K562 (cell line): Measurements from ENCODE around the gene HMG20B. TPM values are rescaled to one million over a fixed set of nuclear protein-coding genes. Genes with fewer than 3 reads are reported as not detected.

Experiments
- ATAC-seq: fragments of 200-7000 bp; cut with Tn5 transposase; 3 replicates; pipeline ENCODE4 v1.9.1; 2020; ENCODE audit warnings: moderate library complexity
- BruUV-seq: library from RNA; stranded (reverse); fragments of 400-500 nt; replicated peaks from 2 replicates; lab custom pipeline; 2021; lab: Mats Ljungman, UMichigan
- CTCF ChIA-PET: fragments of 300-600 bp; formaldehyde crosslinking; extraction: SDS; loops from one replicate; lab custom pipeline; 2021; ENCODE audit warnings: low intra/inter-chr PET ratio; lab: Yijun Ruan, JAX
- POLR2A ChIA-PET: fragments of 300-600, 350-650 bp; sonication (Branson Sonifier 250); formaldehyde crosslinking; extraction: SDS; loops from one replicate; lab custom pipeline; 2021; ENCODE audit warnings: antibody characterized with exemption, inconsistent platforms; lab: Yijun Ruan, JAX
- DNase-seq, 4 experiments: peaks; one replicate each; pipeline versions ENCODE4 v3.0.0 to v3.0.0-alpha.2; 2011 to 2018; ENCODE audit warnings: low spot score in 3 of 4, mixed read lengths in 3 of 4; ENCODE audit errors: extremely low read depth in 1 of 4
- FAIRE-seq: peaks from 2 replicates; lab custom pipeline; 2011; peaks lifted over from hg19 to GRCh38; lab: Jason Lieb, UNC
- H2AFZ ChIP-seq: 2 replicates; pipeline ENCODE4 v1.6.0; 2011; ENCODE audit warnings: low read depth, low read length, control low read depth, inconsistent platforms
- H3K27ac ChIP-seq: fragments of 200-600 bp; 3 replicates; pipeline ENCODE4 v1.8.0; 2011; ENCODE audit warnings: low read depth, mild to moderate bottlenecking, control low read depth, inconsistent platforms, low read length, moderate library complexity, mixed read lengths; ENCODE audit errors: extremely low read depth
- H3K27me3 ChIP-seq, 2 experiments: fragments of 300-600 bp in 1 of 2; 2 replicates in 1 of 2; 3 replicates in 1 of 2; pipeline versions ENCODE4 v1.6.0 to v1.8.0; 2011; ENCODE audit warnings: inconsistent platforms in 2 of 2, low read length in 2 of 2, mild to moderate bottlenecking in 1 of 2, mixed read lengths in 1 of 2, moderate library complexity in 1 of 2; ENCODE audit not compliant: control insufficient read depth in 2 of 2, insufficient read depth in 2 of 2
- H3K36me3 ChIP-seq: fragments of 300-600 bp; 3 replicates; pipeline ENCODE4 v1.8.0; 2011; ENCODE audit warnings: mild to moderate bottlenecking, low read length, inconsistent platforms; ENCODE audit not compliant: control insufficient read depth, insufficient read depth
- H3K4me1 ChIP-seq, 2 experiments: fragments of 200-600 bp in 1 of 2; replicated peaks in 1 of 2; 2 replicates in 1 of 2; 3 replicates in 1 of 2; pipeline versions ENCODE4 v1.5.1 to v1.8.0; 2011; ENCODE audit warnings: inconsistent platforms in 2 of 2, low read length in 2 of 2, mild to moderate bottlenecking in 1 of 2, mixed read lengths in 1 of 2, moderate library complexity in 1 of 2; ENCODE audit not compliant: control insufficient read depth in 2 of 2, insufficient read depth in 2 of 2
- H3K4me2 ChIP-seq: 2 replicates; pipeline ENCODE4 v1.6.1; 2011; ENCODE audit warnings: low read length, control low read depth, inconsistent platforms, mixed read lengths; ENCODE audit not compliant: insufficient read depth
- H3K4me3 ChIP-seq: fragments of 200-600 bp; sonication (generic), shearing (Covaris generic); 2 replicates; pipeline ENCODE4 v1.5.1; 2016; ENCODE audit warnings: control low read depth, inconsistent platforms
- H3K79me2 ChIP-seq: fragments of 200-600 bp; 3 replicates; pipeline ENCODE4 v1.8.0; 2011; ENCODE audit warnings: low read length, inconsistent platforms; ENCODE audit not compliant: control insufficient read depth, insufficient read depth
- H3K9ac ChIP-seq, 2 experiments: 2 replicates each; pipeline versions ENCODE4 v1.6.0 to v1.6.1; 2011; ENCODE audit warnings: low read depth in 2 of 2, low read length in 2 of 2, control low read depth in 1 of 2, inconsistent platforms in 1 of 2, mild to moderate bottlenecking in 1 of 2, mixed read lengths in 1 of 2; ENCODE audit not compliant: insufficient read depth in 1 of 2
- H3K9me1 ChIP-seq: one replicate; pipeline ENCODE4 v1.6.0; 2011; ENCODE audit warnings: inconsistent platforms, mild to moderate bottlenecking, low read length, moderate library complexity; ENCODE audit not compliant: control insufficient read depth, insufficient read depth
- H3K9me3 ChIP-seq: replicated peaks from 2 replicates; pipeline ENCODE4 v1.5.1; 2011; ENCODE audit warnings: low read depth, low read length, inconsistent platforms; ENCODE audit not compliant: control insufficient read depth, insufficient read depth
- H4K20me1 ChIP-seq: replicated peaks from 2 replicates; pipeline ENCODE4 v1.6.1; 2011; ENCODE audit warnings: low read length, inconsistent platforms, mixed read lengths; ENCODE audit not compliant: control insufficient read depth, insufficient read depth
- CCAR2 ChIP-seq: fragments of 200-400 bp; formaldehyde crosslinking; IDR thresholded peaks from 2 replicates; pipeline ENCODE4 v1.6.1; 2017; ENCODE audit warnings: mild to moderate bottlenecking, low read depth, low read length
- ERF ChIP-seq: fragments of 450-650 bp; formaldehyde crosslinking; IDR thresholded peaks from 2 replicates; pipeline ENCODE4 v1.4.0; 2020; ENCODE audit warnings: mild to moderate bottlenecking, mixed read lengths
- POLR2A ChIP-seq: fragments of 450-650 bp; conservative IDR thresholded peaks from 2 replicates; pipeline ENCODE4 v1.6.1; 2016
- SAFB ChIP-seq: fragments of 200-400 bp; formaldehyde crosslinking; IDR thresholded peaks from 2 replicates; pipeline ENCODE4 v1.6.1; 2017; ENCODE audit warnings: low read depth, low read length, borderline replicate concordance
- SAP30 ChIP-seq: fragments of 200-600 bp; sonication (generic); IDR thresholded peaks from 2 replicates; pipeline ENCODE4 v1.6.1; 2012; ENCODE audit warnings: borderline replicate concordance, low read depth, mild to moderate bottlenecking, moderate library complexity, low read length, control low read depth, inconsistent platforms; ENCODE audit not compliant: insufficient read depth, poor library complexity, severe bottlenecking
- SP1 ChIP-seq: sonication (generic); formaldehyde crosslinking; IDR thresholded peaks from 2 replicates; pipeline ENCODE4 v1.8.1; 2022; ENCODE audit warnings: mild to moderate bottlenecking, missing genetic modification reagents
- TAF1 ChIP-seq: IDR thresholded peaks from 2 replicates; pipeline ENCODE4 v1.6.1; 2011; ENCODE audit warnings: mild to moderate bottlenecking, low read length, moderate library complexity; ENCODE audit not compliant: insufficient read depth, control insufficient read depth, severe bottlenecking; ENCODE audit errors: extremely low read depth
- TCF7L2 ChIP-seq: fragments of 150-350 bp; IDR thresholded peaks from 2 replicates; pipeline ENCODE4 v1.6.1; 2016; ENCODE audit warnings: low read depth, mild to moderate bottlenecking, low read length, moderate library complexity
- XRCC5 ChIP-seq: fragments of 200-400 bp; formaldehyde crosslinking; IDR thresholded peaks from 2 replicates; pipeline ENCODE4 v1.6.1; 2017; ENCODE audit warnings: low read depth, mild to moderate bottlenecking, low read length
- ZKSCAN8 ChIP-seq: fragments of 200-800 bp; sonication (Bioruptor generic); IDR thresholded peaks from 2 replicates; pipeline ENCODE4 v1.6.1; 2016; ENCODE audit warnings: missing genetic modification characterization, missing compliant biosample characterization
- ZNF133 ChIP-seq: fragments of 250-450 bp; sonication (Bioruptor Pico); IDR thresholded peaks from 2 replicates; pipeline ENCODE4 v1.4.0; 2020; ENCODE audit warnings: mild to moderate bottlenecking
- ZNF445 ChIP-seq: fragments of 250-450 bp; sonication (Bioruptor Pico); IDR thresholded peaks from 2 replicates; pipeline ENCODE4 v1.4.0; 2020; ENCODE audit warnings: low read depth, mild to moderate bottlenecking, moderate library complexity
- ZNF785 ChIP-seq: fragments of 250-450 bp; sonication (Bioruptor Pico); IDR thresholded peaks from 2 replicates; pipeline ENCODE4 v1.4.0; 2020; ENCODE audit warnings: mild to moderate bottlenecking
- WGBS: fragments of 100-300 bp; shearing (Covaris generic); methylation state at CpG from one replicate; pipeline ENCODE4 v1.1.6; 2016; ENCODE audit warnings: low coverage, mixed read lengths; ENCODE audit not compliant: insufficient coverage; ENCODE audit errors: missing lambda C conversion rate; 5-methylcytosine and 5-hydroxymethylcytosine counted together
- in situ Hi-C: fragments of 300-500 bp; cut with MboI; formaldehyde crosslinking; loops from 4 replicates; pipeline ENCODE4 v1.15.0; 2018; ENCODE audit warnings: inconsistent platforms, mixed read lengths
- intact Hi-C: fragments of 100-400 bp; cut with micrococcal nuclease; formaldehyde crosslinking; loops from 2 replicates; pipeline ENCODE4 v1.14.2; 2022
- polyA plus RNA-seq, 8 experiments: library from polyadenylated mRNA; depleted of rRNA in 4 of 8; stranded (reverse) in 5 of 8; unstranded in 3 of 8; fragments of >200 nt; fragmentation: Nextera tagmentation in 2 of 8; fragmentation: Illumina TruSeq in 1 of 8; extraction: Ambion mirVana in 2 of 8; extraction: Trizol in 1 of 8; gene quantifications; 2 replicates each; pipeline versions ENCODE4 v1.2.1 to v1.2.3, GENCODE V29; 2011 to 2014; ENCODE audit warnings: inconsistent platforms in 1 of 8, missing spikeins in 1 of 8
- total RNA-seq, 7 experiments: library from RNA; depleted of rRNA in 6 of 7; stranded (reverse); fragments of >200 nt in 6 of 7; fragmentation: Illumina TruSeq in 2 of 7; extraction: Trizol in 2 of 7; gene quantifications; 2 replicates each; pipeline versions ENCODE4 v1.2.1 to v1.2.3, GENCODE V29; 2011 to 2021; ENCODE audit warnings: low replicate concordance in 1 of 7
- TF ChIP-seq, protein P1 (sequence below), 2 experiments: IDR thresholded peaks; 2 replicates each; pipeline ENCODE4 v1.6.1; 2011; ENCODE audit warnings: borderline replicate concordance in 1 of 2, control low read depth in 1 of 2, low read depth in 1 of 2, low read length in 1 of 2, mild to moderate bottlenecking in 1 of 2, mixed read lengths in 1 of 2, moderate library complexity in 1 of 2; ENCODE audit not compliant: insufficient read depth in 1 of 2, insufficient read length in 1 of 2, poor library complexity in 1 of 2, severe bottlenecking in 1 of 2; ENCODE audit errors: extremely low read depth in 1 of 2
- TF ChIP-seq, protein P2 (sequence below): fragments of 450-650 bp; IDR thresholded peaks from 2 replicates; pipeline ENCODE4 v1.7.0; 2016; ENCODE audit warnings: borderline replicate concordance
- TF ChIP-seq, protein P3 (sequence below): fragments of 250-450 bp; sonication (Bioruptor Pico); IDR thresholded peaks from 2 replicates; pipeline ENCODE4 v1.8.0; 2021; ENCODE audit warnings: moderate library complexity, mild to moderate bottlenecking, inconsistent platforms
- TF ChIP-seq, protein P4 (sequence below): sonication (generic); formaldehyde crosslinking; IDR thresholded peaks from 2 replicates; pipeline ENCODE4 v1.8.1; 2022; ENCODE audit warnings: missing genetic modification reagents

Gene HMG20B
- total and polyA plus RNA-seq, 9 of the 15 experiments (the other 6 are each of a cell fraction or from before 2014, with no cell fraction given): 0.35 to 172 (median 38.6) TPM

DNA sequence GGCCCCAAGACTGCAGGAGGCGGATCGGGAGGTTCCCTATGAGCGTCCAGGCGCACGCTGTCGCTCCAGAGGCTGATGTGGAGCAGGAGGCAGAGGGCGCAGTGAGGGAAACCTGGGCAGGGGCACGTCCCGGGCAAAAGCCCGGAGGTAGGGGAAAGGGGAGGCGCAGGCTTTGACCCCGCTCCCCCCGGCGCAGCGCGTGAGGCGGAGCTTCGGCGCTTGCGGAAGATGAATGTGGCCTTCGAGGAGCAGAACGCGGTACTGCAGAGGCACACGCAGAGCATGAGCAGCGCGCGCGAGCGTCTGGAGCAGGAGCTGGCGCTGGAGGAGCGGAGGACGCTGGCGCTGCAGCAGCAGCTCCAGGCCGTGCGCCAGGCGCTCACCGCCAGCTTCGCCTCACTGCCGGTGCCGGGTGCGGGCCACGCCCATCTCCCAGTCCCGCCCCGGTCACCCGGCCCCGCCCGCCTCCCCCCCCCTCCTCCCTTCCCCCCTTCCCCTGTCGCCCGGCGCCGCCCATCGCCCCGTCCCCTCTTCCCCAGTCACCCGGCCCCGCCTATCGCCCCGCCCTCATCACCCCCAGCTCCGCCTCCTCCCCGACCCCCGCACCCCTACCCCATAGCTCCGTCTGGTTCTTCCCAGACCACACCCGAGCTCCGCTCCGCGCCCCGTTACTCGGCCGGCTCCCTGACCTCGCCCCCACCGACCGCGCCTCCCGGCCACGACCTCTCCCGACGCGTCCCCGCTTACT, 4.1 kb downstream of the HMG20B start:
- Histone ChIP-seq H3K4me3 (peak overlapping the region; percentile 11; the same call in 1 of the 2 replicates), H3K27me3 (no peaks in the 10 kb centered on the region), H3K4me2 (peak overlapping the region; percentile 43), H3K9ac (peak overlapping the region in 1 of 2 experiments; percentile 66; a peak in 2 of 4 replicates), H3K36me3 (peaks cover 38% of the 10 kb centered on the region), H3K9me1 (peaks cover 5% of the 10 kb centered on the region), H4K20me1 (peaks cover 3% of the 10 kb centered on the region; the same call in 1 of the 2 replicates), H2AFZ (no peak overlapping the region), H3K4me1 (peaks cover 38 to 81% of the 10 kb centered on the region in 2 experiments), H3K79me2 (peaks cover 20% of the 10 kb centered on the region), H3K9me3 (no peaks in the 10 kb centered on the region), H3K27ac (0 out of 3 replicates have a peak overlapping the region, but pooled peaks have one; percentile 12)
- no peak for FAIRE-seq
- DNase-seq: peak; percentile 67 to 91 (median 87)
- BruUV-seq: no TSS peak
- peak; percentile 20 for ATAC-seq
- 63% methylated on average over 15 of the region's 78 CpGs for WGBS
- in situ Hi-C loops (no loop called here), intact Hi-C loops (loop anchor here (1.0 kb wide), 1 partner anchor 32 kb away; no protein-coding TSS in a partner anchor)
- ChIA-PET CTCF (no interaction called here), POLR2A (interaction anchor here (0.6 to 1.5 kb wide), 8 partner anchors 9 to 133 kb away, joined by 3 to 7 read pairs (median 4); no protein-coding TSS in a partner anchor)
- no peak for TF ChIP-seq SAP30
- TF ChIP-seq, protein P1, sequence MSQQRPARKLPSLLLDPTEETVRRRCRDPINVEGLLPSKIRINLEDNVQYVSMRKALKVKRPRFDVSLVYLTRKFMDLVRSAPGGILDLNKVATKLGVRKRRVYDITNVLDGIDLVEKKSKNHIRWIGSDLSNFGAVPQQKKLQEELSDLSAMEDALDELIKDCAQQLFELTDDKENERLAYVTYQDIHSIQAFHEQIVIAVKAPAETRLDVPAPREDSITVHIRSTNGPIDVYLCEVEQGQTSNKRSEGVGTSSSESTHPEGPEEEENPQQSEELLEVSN (IDR thresholded peaks at IDR 0.05; ENCODE audit: borderline replicate concordance in 1 of 2, extremely low read depth in 1 of 2, insufficient read depth in 1 of 2, insufficient read length in 1 of 2, low read depth in 1 of 2, low read length in 1 of 2, poor library complexity in 1 of 2, severe bottlenecking in 1 of 2): peak in 1 of 2 experiments; percentile 81
- no peak for TF ChIP-seq SAFB
- TF ChIP-seq ZNF785 (CRISPR knock-in tag): no peak
- TF ChIP-seq, protein P2, sequence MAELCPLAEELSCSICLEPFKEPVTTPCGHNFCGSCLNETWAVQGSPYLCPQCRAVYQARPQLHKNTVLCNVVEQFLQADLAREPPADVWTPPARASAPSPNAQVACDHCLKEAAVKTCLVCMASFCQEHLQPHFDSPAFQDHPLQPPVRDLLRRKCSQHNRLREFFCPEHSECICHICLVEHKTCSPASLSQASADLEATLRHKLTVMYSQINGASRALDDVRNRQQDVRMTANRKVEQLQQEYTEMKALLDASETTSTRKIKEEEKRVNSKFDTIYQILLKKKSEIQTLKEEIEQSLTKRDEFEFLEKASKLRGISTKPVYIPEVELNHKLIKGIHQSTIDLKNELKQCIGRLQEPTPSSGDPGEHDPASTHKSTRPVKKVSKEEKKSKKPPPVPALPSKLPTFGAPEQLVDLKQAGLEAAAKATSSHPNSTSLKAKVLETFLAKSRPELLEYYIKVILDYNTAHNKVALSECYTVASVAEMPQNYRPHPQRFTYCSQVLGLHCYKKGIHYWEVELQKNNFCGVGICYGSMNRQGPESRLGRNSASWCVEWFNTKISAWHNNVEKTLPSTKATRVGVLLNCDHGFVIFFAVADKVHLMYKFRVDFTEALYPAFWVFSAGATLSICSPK: no peak
- TF ChIP-seq, protein P3, sequence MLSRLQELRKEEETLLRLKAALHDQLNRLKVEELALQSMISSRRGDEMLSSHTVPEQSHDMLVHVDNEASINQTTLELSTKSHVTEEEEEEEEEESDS: no peak
- no peak for TF ChIP-seq XRCC5
- TF ChIP-seq CCAR2: no peak
- no peak for TF ChIP-seq ZNF445 (CRISPR knock-in tag)
- no peak for TF ChIP-seq ERF (CRISPR knock-in tag)
- no peak; the same call in 1 of the 2 replicates for TF ChIP-seq POLR2A
- no peak for TF ChIP-seq TAF1
- TF ChIP-seq TCF7L2: no peak
- TF ChIP-seq ZNF133: no peak
- TF ChIP-seq, protein P4, sequence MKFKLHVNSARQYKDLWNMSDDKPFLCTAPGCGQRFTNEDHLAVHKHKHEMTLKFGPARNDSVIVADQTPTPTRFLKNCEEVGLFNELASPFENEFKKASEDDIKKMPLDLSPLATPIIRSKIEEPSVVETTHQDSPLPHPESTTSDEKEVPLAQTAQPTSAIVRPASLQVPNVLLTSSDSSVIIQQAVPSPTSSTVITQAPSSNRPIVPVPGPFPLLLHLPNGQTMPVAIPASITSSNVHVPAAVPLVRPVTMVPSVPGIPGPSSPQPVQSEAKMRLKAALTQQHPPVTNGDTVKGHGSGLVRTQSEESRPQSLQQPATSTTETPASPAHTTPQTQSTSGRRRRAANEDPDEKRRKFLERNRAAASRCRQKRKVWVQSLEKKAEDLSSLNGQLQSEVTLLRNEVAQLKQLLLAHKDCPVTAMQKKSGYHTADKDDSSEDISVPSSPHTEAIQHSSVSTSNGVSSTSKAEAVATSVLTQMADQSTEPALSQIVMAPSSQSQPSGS (CRISPR knock-in tag): no peak
- TF ChIP-seq ZKSCAN8: no peak
- no peak for TF ChIP-seq SP1 (CRISPR knock-in tag)
